ENCODE results near the gene SPATA46.
A peak's percentile ranks its signal among the peaks of the same experiment; 100 is the strongest.

Gene SPATA46

GRCh38 chr1:162389971-162390370 is 13.3 kb upstream of the SPATA46 start:
- no peak for DNase-seq (ENCODE audit: extremely low read depth, low read depth)
- no peak for TF ChIP-seq CTCF (IDR thresholded peaks at IDR 0.05; ENCODE audit: low read depth, low read length)

- DNase-seq (ENCODE audit: extremely low read depth, low read depth), result peak; percentile 7
- no peak for TF ChIP-seq CTCF (IDR thresholded peaks at IDR 0.05; ENCODE audit: low read depth, low read length)
Measured at GRCh38 chr1:162389021-162389818, 12.6 kb upstream of the SPATA46 start.

- TF ChIP-seq CTCF (IDR thresholded peaks at IDR 0.05; ENCODE audit: low read depth, low read length), result no peak
- no peak for DNase-seq (ENCODE audit: extremely low read depth, low read depth)
Measured at GRCh38 chr1:162388615-162389014, 12.0 kb upstream of the SPATA46 start.

GRCh38 chr1:162388083-162388594 is 11.5 kb upstream of the SPATA46 start:
- no peak for TF ChIP-seq CTCF (IDR thresholded peaks at IDR 0.05; ENCODE audit: low read depth, low read length)
- DNase-seq (ENCODE audit: extremely low read depth, low read depth), result no peak

- no peak for TF ChIP-seq CTCF (IDR thresholded peaks at IDR 0.05; ENCODE audit: low read depth, low read length)
- no peak for DNase-seq (ENCODE audit: extremely low read depth, low read depth)
Measured at GRCh38 chr1:162387226-162388082, 10.8 kb upstream of the SPATA46 start.

- no peak for DNase-seq (ENCODE audit: extremely low read depth, low read depth)
- TF ChIP-seq CTCF (IDR thresholded peaks at IDR 0.05; ENCODE audit: low read depth, low read length), result no peak
Measured at GRCh38 chr1:162386292-162387225, 9.9 kb upstream of the SPATA46 start.
